ENCODE data around the gene TSKU. TPM values are rescaled to one million over a fixed set of nuclear protein-coding genes. Genes with fewer than 3 reads are reported as not detected.

TSKU gene
- total RNA-seq, 1 donor from 2014 or later: 7.1 TPM

- no peak for DNase-seq (ENCODE audit: low spot score)
- H3K27me3 ChIP-seq: no peaks in the 10 kb centered on the region
- peaks cover 63% of the 10 kb centered on the region for H4K20me1 ChIP-seq (ENCODE audit: low read depth)
- H3K4me1 ChIP-seq: peaks cover 18% of the 10 kb centered on the region
- H3K4me3 Mint-ChIP-seq: peak overlapping the region; percentile 53
- no peak overlapping the region for H3K27ac Mint-ChIP-seq
- peaks cover 8% of the 10 kb centered on the region for H3K27me3 Mint-ChIP-seq (ENCODE audit: insufficient read depth, low read depth)
- peak overlapping the region; percentile 74 for H3K4me2 ChIP-seq
- no peaks in the 10 kb centered on the region for H3K9me3 Mint-ChIP-seq
- peaks cover 13% of the 10 kb centered on the region for H3F3A ChIP-seq (ENCODE audit: low read depth)
- peaks cover 30% of the 10 kb centered on the region for H3K79me2 ChIP-seq (ENCODE audit: low read depth)
- no peak overlapping the region for H3K9ac ChIP-seq
- H3K36me3 Mint-ChIP-seq: peaks cover 12% of the 10 kb centered on the region
- peaks cover 15% of the 10 kb centered on the region for H3K4me1 Mint-ChIP-seq
- H3K9me3 ChIP-seq (ENCODE audit: low read depth): no peaks in the 10 kb centered on the region
- H3K27ac ChIP-seq: no peak overlapping the region
- TF ChIP-seq EZH2phosphoT487 (IDR thresholded peaks at IDR 0.05) (no peak), EZH2 (IDR thresholded peaks at IDR 0.05) (no peak), CTCF (IDR thresholded peaks at IDR 0.05) (no peak)
- no peak overlapping the region for H2AFZ ChIP-seq (replicated peaks)
- H3K4me3 ChIP-seq: peak overlapping the region; percentile 28
- H3K36me3 ChIP-seq: no peaks in the 10 kb centered on the region
Observed at GRCh38 chr11:76798671-76799065, 15.5 kb downstream of the TSKU start.

- H3K9me3 ChIP-seq (ENCODE audit: low read depth): no peaks in the 10 kb centered on the region
- H3K27me3 ChIP-seq: no peaks in the 10 kb centered on the region
- no peak overlapping the region for H2AFZ ChIP-seq (replicated peaks)
- H3K4me1 Mint-ChIP-seq: peaks cover 9% of the 10 kb centered on the region
- H3K9ac ChIP-seq: no peak overlapping the region
- peak overlapping the region; percentile 74 for H3K4me2 ChIP-seq
- no peak overlapping the region for H3K27ac Mint-ChIP-seq
- H3F3A ChIP-seq (ENCODE audit: low read depth): peaks cover 8% of the 10 kb centered on the region
- H3K79me2 ChIP-seq (ENCODE audit: low read depth): peaks cover 26% of the 10 kb centered on the region
- H3K27ac ChIP-seq: no peak overlapping the region
- peaks cover 5% of the 10 kb centered on the region for H3K27me3 Mint-ChIP-seq (ENCODE audit: insufficient read depth, low read depth)
- peaks cover 57% of the 10 kb centered on the region for H4K20me1 ChIP-seq (ENCODE audit: low read depth)
- no peak for TF ChIP-seq EZH2phosphoT487 (IDR thresholded peaks at IDR 0.05)
- no peak for TF ChIP-seq EZH2 (IDR thresholded peaks at IDR 0.05)
- TF ChIP-seq CTCF (IDR thresholded peaks at IDR 0.05): peak; percentile 87
- peak overlapping the region; percentile 53 for H3K4me3 Mint-ChIP-seq
- H3K36me3 ChIP-seq: no peaks in the 10 kb centered on the region
- H3K9me3 Mint-ChIP-seq: no peaks in the 10 kb centered on the region
- H3K4me3 ChIP-seq: peak overlapping the region; percentile 28
- H3K4me1 ChIP-seq: peaks cover 12% of the 10 kb centered on the region
- DNase-seq (ENCODE audit: low spot score): peak; percentile 92
- H3K36me3 Mint-ChIP-seq: peaks cover 12% of the 10 kb centered on the region
Observed at GRCh38 chr11:76799066-76799804, 16.1 kb downstream of the TSKU start.

- no peak for DNase-seq (ENCODE audit: low spot score)
- Histone ChIP-seq H4K20me1 (ENCODE audit: low read depth) (peaks cover 43% of the 10 kb centered on the region), H3K27ac (no peak overlapping the region), H3K27me3 (no peaks in the 10 kb centered on the region), H3K4me2 (no peak overlapping the region), H3K9ac (no peak overlapping the region), H3K9me3 (ENCODE audit: low read depth) (no peaks in the 10 kb centered on the region), H2AFZ (replicated peaks) (no peak overlapping the region), H3K36me3 (no peaks in the 10 kb centered on the region), H3K4me3 (no peak overlapping the region), H3F3A (ENCODE audit: low read depth) (peaks cover 4% of the 10 kb centered on the region), H3K4me1 (peaks cover 9% of the 10 kb centered on the region), H3K79me2 (ENCODE audit: low read depth) (peaks cover 12% of the 10 kb centered on the region)
- no peak overlapping the region for H3K27ac Mint-ChIP-seq
- H3K4me3 Mint-ChIP-seq: no peak overlapping the region
- H3K36me3 Mint-ChIP-seq: peaks cover 12% of the 10 kb centered on the region
- no peak for TF ChIP-seq EZH2 (IDR thresholded peaks at IDR 0.05)
- no peak for TF ChIP-seq EZH2phosphoT487 (IDR thresholded peaks at IDR 0.05)
- no peak for TF ChIP-seq CTCF (IDR thresholded peaks at IDR 0.05)
- H3K4me1 Mint-ChIP-seq: peaks cover 3% of the 10 kb centered on the region
- H3K9me3 Mint-ChIP-seq: no peaks in the 10 kb centered on the region
- H3K27me3 Mint-ChIP-seq (ENCODE audit: insufficient read depth, low read depth): peaks cover 10% of the 10 kb centered on the region
Observed at GRCh38 chr11:76800466-76801200, 17.5 kb downstream of the TSKU start.
